RCC 7860 (cell line): ENCODE measurements around the gene SEC14L1.
"Not testable (repeated sequence)": the region's sequence is repeated elsewhere in the genome, so short reads cannot be mapped to it uniquely, and the experiment has no call there.

Source experiments
- DNase-seq: peaks from one replicate; pipeline ENCODE4 v3.0.0-alpha.2; 2015; ENCODE audit warnings: low spot score
- FAIRE-seq: peaks from 2 replicates; lab custom pipeline; 2012; peaks lifted over from hg19 to GRCh38; lab: Jason Lieb, UNC

Gene SEC14L1

DNA sequence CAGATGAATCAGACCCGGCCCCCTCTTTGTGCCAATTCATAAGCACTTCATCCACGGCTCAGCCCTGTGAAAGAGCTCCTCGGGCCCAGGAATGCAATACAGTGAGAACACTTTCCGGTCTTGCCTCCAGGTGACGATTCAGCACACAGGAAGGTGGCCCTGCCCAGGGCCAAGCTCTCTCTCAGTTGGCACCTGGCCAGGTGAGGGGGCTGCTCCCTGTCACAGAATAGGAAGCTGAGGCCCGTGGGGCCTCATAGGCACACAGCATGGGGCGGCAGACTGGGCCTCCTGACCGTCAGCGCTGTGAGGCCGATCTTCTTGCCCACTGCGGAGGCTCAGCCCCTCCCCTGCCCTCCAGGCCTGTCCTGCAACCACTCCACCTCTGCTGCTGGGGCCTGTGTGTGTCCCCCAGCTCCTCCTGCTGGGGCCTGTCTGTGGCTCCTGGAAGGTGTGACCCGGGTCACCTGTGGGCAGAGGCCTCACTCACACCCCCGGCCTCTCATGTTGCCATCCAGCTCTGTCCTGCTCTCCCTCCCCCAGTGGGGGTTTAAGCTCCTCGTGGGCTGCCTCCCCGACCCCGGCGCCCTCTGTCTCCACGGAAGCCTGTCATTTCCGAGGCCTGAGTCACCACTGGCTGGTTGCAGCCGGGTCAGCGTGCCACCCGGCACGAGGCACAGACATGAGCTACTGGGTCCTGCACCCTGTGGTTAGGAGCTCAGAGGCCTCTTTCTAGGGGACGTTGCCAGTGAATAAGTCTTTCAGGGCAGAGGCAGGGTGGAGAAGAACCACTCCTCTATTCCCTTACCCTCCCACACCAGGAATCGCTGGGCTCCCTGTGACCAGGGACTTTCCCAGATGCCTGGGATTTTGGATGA lies 114.4 kb downstream of the SEC14L1 start:
- FAIRE-seq = peak; percentile 98
- peak; percentile 100 for DNase-seq

DNA sequence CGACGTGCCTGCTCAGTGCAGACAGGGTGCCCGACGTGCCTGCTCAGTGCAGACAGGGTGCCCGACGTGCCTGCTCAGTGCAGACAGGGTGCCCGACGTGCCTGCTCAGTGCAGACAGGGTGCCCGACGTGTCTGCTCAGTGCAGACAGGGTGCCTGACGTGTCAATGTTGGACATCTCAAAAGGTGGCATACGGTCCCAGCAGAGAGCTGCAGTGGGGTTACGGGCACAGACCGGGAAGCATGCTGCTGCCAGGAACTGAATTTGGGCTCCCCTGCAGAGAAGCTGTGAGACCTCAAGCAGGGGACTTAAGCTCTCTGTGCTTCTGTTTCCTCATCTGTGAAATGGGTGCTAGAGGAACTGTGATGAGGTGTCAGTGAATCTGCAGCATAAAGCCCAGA lies 115.2 kb downstream of the SEC14L1 start:
- peak; percentile 35 for DNase-seq
- FAIRE-seq = not testable (repeated sequence)

DNA sequence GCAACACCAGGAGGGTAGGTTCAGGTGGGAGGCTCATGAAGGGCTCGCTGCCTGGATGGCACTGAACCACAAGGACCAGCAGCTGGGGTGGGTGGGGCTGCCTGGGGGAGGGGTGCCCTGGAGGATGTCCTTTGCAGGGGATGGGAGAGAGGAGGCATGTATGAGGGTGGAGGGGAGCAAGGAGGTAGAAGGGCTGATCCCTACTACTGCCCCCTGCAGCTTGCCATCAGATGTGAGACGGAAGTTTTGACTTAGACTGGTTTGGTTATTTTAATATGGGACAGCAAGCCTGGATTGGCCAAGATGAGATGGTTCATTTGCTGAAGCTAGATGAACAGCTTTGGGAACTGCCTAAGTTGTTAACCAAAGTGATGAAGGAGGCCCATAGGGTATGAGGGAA lies 115.9 kb downstream of the SEC14L1 start:
- DNase-seq (no peak), FAIRE-seq (no peak)

DNA sequence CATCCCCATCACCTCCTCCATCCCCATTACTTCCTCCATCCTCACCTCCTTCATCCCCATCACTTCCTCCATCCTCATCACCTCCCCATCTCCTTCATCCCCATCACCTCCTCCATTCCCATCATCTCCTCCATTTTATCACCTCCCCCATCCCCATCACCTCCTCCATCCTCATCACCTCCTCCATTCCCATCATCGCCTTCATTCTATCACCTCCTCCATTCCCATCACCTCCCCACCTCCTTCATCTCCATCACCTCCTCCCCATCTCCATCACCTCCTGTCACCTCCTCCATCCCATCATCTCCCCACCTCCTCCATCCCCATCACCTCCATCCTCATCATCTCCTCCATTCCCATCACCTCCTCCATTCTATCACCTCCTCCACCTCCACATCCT lies 116.4 kb downstream of the SEC14L1 start:
- DNase-seq (no peak), FAIRE-seq (no peak)

DNA sequence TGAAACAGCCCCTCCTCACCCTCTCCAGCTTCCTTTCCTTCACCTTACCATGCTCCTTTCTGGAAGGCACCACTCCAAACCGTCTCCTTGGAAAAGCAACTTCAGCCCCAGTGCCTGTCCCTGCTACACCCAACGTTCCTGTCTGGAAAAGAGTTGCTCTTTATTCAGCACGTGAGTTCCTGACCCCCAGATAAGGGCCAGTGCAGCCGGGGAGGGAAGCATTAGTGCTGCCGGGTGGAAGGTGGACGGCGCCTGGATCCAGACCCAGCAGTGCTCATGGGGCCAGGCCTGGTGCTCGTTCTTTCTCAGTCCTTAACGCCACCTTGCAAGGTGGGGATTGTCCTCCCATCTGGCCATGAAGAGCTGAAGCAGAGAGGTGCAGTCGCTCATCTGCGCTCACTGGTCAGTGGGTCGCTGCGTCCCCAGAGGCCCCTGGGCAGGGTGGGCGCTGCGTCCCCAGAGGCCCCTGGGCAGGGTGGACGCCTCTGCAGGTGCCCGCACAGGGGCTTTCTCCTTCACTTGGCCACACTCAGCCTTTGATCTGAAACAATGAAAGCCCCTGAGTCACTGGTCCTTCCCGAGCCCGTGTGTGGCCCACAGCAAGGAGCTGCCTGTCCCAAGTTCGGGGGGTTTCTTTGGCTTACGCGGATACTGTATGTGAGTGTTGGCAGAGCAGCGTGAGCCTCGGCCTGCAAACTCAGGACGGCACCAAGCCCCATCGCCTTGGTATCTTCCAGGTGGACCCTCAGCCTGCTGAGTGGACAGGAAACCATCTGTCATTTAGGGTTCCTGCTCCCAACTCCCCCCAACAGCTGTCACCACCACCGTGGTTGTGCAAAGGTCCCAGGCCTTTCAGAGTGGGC lies 117.1 kb downstream of the SEC14L1 start:
- FAIRE-seq (no peak), DNase-seq (no peak)

DNA sequence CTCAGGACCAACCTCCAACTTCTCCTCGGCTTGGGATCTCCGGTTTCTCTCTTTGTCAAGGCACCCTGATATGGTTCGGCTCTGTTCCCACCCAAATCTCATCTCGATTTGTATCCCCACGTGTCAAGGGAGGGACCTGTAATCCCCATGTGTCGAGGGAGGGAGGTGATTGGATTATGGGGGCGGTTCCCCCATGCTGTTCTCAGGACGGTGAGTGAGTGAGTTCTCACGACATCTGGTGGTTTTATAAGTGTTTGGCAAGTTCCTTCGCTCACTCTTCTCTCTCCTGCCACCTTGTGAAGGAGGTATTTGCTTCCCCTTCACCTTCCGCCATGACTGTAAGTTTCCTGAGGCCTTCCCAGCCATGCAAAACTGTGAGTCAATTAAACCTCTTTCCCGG lies 117.9 kb downstream of the SEC14L1 start:
- FAIRE-seq (no peak), DNase-seq (no peak)

DNA sequence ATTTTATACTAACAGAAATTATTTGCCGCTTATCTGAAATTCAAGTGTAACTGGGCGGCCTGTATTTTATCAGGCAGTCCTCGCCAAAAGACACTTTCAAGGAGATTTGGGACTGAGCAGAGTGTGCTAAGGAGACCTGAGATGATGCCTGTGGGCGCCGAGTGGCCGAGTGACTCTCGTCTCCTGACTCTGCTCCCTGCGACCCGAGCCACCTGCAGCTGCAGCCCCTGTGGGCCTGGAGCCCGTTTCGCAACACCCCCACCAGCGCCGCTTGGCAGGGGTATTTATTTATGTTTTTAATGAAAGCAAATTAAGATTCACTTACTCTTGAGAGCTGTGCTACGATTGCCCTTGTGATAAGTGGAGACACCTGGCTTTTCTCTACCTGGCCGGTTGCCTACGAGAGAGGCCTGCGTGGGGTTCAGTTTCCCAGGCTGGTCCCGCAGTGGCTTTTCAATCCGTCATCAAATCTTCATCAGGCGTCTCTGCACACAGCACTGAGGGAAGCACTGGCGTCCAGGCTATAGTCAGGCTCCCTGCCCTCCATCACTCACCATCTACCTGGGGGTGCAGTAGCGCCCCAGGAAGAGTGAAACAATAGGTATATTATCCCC lies 124.0 kb downstream of the SEC14L1 start:
- DNase-seq (no peak), FAIRE-seq (no peak)

DNA sequence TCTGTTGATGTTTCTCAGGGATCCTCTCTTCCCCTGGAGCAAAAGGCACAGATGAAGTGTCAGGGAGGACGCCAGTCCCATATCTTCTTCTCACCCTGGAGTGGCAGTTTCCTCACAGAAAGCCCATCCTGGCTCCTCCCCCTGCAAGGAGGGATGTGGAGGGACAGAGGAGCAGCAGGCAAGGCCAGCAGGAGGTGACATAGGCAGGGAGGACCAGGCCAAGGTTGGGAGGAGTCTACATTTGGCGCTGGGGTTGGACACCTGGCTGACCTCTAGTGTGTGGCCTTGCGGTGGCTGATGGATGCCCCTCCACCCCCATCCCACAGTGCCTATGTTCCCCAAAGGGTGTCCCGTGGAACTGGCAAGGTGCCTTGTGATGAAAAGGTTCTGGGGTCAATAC lies 125.4 kb downstream of the SEC14L1 start:
- FAIRE-seq = no peak
- no peak for DNase-seq
